ENCODE results near the gene CYBC1. TPM values are rescaled to one million over a fixed set of nuclear protein-coding genes. Genes with fewer than 3 reads are reported as not detected.

CYBC1 gene
- total RNA-seq, 4 donors from 2014 or later: 28.7 to 84.6 (median 64.6) TPM

DNA sequence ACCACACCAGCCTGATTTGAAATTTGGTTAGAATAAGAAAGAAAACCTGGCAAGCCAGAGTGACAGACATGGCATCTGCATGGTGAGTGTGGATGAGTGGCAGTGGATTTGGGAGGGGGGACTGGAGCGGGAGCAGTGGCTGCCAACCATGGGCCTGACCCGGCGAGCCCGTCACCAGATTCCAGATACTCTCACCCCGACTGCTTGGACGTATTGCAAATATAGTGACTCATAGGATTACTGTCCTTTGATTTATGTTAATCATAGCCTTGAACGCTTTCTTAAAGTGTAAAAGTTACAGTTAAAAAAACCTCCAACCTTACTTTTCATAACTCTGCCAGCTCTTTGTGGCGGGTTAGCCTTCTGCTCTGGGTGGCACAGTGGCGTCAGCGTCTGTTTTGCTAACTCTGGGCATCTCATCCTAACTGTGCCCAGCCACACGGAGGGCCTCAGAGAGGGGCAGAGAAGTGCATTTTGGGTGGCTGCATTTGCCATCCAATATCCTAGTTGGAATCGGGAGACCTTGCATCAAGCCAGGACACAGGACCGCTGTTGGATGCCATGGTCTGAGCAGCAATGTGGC, 42.2 kb upstream of the CYBC1 start:
- TF ChIP-seq, protein P1, sequence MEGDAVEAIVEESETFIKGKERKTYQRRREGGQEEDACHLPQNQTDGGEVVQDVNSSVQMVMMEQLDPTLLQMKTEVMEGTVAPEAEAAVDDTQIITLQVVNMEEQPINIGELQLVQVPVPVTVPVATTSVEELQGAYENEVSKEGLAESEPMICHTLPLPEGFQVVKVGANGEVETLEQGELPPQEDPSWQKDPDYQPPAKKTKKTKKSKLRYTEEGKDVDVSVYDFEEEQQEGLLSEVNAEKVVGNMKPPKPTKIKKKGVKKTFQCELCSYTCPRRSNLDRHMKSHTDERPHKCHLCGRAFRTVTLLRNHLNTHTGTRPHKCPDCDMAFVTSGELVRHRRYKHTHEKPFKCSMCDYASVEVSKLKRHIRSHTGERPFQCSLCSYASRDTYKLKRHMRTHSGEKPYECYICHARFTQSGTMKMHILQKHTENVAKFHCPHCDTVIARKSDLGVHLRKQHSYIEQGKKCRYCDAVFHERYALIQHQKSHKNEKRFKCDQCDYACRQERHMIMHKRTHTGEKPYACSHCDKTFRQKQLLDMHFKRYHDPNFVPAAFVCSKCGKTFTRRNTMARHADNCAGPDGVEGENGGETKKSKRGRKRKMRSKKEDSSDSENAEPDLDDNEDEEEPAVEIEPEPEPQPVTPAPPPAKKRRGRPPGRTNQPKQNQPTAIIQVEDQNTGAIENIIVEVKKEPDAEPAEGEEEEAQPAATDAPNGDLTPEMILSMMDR (IDR thresholded peaks at IDR 0.05; ENCODE audit: low read depth): no peak

DNA sequence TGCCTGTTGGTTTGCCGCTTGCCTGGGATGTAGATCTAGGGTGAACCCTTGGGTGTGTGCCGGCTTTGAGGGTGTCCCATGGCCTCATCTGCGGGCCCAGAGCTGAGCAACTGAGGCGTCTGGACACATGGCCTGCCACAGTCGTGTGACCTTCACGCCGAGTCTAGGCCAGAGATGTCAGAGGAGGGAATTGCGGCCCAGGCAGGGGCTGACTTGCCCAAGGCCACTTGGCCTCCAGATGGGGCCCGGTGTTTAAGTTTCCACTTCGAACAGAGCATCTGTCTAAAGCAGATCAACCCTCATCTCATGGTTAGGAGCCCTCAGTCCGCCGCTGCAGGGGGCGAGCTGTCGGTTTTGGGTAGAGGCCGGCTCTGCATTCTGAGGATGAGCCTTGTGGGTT, 41.0 kb upstream of the CYBC1 start:
- TF ChIP-seq, protein P1 (IDR thresholded peaks at IDR 0.05; ENCODE audit: low read depth): no peak

DNA sequence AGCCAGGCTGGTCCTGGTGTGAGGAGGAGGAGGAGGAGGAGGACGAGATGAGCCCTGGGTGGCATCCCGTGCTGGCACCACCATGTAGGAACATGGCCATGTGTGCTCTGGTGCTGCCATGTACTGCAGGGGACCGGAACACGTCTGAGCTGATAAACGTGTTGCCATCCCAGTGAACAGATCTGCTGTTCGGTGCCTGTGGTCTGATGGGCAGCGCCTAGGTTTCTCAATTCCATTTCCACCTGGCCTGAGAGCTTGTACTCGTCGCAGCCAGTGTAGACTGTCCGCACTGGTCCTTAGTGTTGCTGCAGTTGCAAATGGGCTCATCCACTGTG, 40.6 kb upstream of the CYBC1 start:
- TF ChIP-seq, protein P1 (IDR thresholded peaks at IDR 0.05; ENCODE audit: low read depth): no peak

DNA sequence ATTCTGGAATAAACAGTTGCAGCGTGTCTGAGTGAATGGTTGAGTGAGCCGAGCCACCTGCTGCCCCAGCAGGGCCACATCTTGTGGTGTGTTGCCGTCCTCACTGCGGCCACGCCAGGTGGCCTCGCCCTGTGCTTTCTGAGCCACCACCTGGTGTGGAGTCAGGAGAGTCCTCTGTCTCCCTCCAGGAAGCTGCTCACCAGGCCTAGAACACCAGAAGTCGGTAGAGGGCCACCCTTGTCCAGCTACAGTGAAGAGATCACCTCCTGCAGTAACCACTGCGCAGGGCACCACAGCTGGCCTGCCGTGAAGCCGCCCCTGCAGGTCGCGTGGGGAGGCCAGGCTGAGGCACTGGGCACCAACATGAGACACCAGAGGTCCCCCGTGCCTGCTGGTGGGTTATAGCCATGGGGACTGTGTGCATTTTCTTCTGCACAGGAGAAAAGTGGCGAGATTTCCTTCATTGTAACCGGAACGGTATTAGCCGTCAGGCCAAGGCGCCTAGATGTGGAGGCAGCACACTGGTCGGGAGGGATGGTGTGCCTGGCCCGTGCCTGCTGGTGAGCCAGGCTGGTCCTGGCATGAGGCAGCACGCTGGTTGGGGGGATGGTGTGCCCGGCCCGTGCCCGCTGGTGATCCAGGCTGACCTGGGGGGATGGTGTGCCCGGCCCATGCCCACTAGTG, 40.1 kb upstream of the CYBC1 start:
- TF ChIP-seq, protein P1 (IDR thresholded peaks at IDR 0.05; ENCODE audit: low read depth): no peak

DNA sequence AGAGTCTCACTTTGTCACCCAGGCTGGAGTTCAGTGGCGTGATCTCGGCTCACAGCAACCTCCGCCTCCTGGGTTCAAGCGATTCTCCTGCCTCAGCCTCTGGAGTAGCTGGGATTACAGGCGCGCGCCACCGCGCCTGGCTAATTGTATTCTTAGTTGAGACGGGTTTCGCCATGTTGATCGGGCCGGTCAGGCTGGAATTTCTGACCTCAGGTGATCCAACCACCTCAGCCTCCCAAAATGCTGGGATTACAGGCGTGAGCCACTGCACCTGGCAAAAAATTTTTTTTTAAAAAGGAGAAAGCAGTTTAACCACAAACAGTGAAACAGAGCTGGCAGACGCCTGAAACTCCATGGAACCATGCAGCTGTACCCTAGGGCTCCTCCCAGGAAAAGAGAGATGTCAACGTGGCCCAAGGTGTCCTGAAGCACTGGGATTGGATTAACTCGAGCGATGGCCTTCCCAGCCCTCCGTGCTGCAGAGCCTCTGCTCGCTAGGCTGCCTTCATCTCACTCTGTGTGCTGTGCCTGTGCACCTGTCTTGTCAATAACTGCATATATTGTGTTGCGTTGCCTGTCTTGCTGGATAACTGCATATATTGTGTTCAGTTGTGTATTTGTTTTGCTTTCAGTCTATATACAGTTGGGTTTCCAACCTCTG, 39.4 kb upstream of the CYBC1 start:
- TF ChIP-seq, protein P1 (IDR thresholded peaks at IDR 0.05; ENCODE audit: low read depth): no peak

DNA sequence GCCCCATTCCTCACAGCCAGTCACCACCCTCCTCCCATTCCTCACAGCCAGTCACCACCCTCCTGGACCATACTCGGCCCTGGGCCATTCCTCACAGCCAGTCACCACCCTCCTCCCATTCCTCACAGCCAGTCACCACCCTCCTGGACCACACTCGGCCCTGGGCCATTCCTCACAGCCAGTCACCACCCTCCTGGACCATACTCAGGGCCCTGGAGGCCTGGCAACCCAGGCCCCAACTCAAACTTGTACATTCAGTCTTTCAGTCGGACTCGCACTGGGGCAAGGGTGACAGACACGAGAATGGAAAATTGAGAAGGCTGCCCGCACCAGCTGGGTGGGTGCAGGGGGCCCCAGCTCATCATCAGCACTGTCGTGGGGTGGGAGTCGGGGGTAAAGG, 38.6 kb upstream of the CYBC1 start:
- TF ChIP-seq, protein P1 (IDR thresholded peaks at IDR 0.05; ENCODE audit: low read depth): no peak

DNA sequence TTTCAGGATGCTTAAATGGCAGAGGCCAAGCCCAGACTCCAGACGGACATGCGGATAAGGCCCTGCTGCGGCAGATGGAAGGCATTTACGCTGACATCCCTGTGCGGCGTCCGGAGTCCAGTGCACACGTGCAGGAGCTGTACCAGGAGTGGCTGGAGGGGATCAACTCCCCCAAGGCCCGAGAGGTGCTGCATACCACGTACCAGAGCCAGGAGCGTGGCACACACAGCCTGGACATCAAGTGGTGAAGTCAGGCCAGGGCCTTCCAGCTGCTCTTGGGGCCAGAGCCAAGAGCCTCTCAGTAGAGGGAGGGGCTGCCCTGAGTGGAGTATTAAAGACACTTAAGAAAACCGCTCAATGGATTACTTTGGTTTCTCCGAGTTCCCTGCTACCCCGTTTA, 37.4 kb upstream of the CYBC1 start:
- TF ChIP-seq, protein P1 (IDR thresholded peaks at IDR 0.05; ENCODE audit: low read depth): no peak

Data from subcutaneous adipose tissue (tissue), 4 donors.